GM18873 (cell line): ENCODE data around the gene SLC25A25.

Experiments
- ATAC-seq: cut with Tn5 transposase; IDR thresholded peaks from one replicate; pipeline ENCODE4 v1.9.1; 2021; ENCODE audit warnings: mild to moderate bottlenecking, moderate library complexity, moderate number of reproducible peaks; ENCODE audit not compliant: unreplicated experiment, low FRiP score

The SLC25A25 gene

DNA sequence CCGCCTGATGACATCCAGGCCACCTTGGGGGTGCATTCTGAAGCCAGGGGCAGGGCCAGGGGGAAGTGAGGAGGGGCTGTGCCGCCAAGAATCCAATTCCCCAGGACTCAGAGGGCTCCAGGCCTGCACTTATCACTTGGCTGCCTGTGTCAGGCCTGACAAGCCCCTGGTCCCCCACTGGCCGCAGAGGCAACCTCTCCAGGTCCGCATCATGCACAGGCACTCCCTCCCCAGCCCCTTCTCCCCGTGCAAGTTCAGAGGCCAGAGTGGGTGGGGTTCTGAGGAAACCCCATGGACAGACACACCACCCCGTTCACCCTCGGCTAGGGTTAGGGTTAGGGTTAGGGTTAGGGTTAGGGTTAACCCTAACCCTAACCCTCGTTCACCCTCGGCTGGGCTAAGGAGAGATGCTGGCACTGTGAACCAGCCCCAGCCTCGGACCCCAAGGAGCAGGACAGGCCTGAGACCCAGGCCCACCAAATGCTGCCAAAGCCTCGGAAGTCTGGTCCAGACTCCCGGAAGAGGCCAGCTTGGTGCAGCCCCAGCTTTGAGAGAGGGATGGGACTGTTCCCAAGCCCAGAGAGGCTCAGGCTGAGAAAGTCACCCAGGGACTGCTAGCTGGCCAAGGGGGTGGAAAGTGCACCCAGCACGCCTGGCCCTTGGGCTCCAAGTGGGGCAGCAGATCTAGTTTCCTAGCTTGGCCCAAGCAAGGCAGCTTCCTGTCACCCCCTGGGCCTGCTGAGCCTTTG, 86.1 kb downstream of the SLC25A25 start:
- no peak for ATAC-seq

DNA sequence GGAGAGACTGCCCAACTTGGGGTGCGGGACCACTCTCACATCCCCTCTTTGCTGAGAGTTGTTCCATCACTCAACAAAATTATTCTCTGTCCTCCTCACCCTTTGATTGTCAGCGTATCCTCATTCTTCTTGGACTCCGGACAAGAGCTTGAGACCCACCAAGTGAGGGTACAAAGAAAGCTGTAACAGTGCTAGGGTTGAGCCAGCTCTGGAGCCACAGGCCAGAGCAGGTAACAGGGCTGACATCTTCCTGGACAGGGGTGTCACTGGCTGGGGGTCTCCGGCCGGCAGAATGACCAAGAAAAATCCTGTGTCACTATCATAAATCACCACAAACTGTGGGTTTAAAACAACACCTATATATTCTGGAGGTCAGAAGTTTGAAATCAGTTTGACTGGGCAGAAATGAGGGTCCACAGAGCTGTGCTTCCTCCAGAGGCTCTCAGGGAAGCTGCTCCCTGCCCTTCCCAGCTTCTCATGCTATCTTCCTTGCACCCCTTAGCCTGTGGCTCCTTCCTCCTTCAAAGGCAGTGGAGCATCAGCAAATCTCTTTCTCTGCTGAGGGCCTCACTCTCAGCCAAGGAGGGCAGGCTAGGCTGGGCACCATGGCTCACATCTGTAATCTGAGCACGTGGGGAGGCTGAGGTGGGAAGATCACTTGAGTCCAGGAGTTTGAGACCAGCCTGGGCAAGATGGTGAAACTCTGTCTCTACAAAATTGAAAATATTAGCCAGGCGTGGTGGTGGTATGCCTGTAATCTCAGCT, 87.9 kb downstream of the SLC25A25 start:
- no peak for ATAC-seq
